Activated CD4-positive, alpha-beta memory T cell treated with anti-CD3 and anti-CD28 coated beads for 36 hours (primary cell): ENCODE measurements around the gene ADAMTS19. TPM values are rescaled to one million over a fixed set of nuclear protein-coding genes. Genes with fewer than 3 reads are reported as not detected.

Source experiments
- CTCF ChIA-PET: fragments of 350-600 bp; sonication (Branson Sonifier 250); formaldehyde crosslinking; loops from one replicate; lab custom pipeline; 2021; ENCODE audit warnings: antibody characterized with exemption, inconsistent platforms; lab: Charles Lee
- POLR2A ChIA-PET: fragments of 350-600 bp; sonication (Branson Sonifier 250); formaldehyde crosslinking; loops from one replicate; lab custom pipeline; 2021; ENCODE audit warnings: antibody characterized with exemption; lab: Charles Lee
- DNase-seq: peaks from one replicate; pipeline ENCODE4 v3.0.0-alpha.2; 2020
- H3K27ac Mint-ChIP-seq: one replicate; pipeline ENCODE4 v1.8.0; 2021; ENCODE audit warnings: mixed read lengths
- H3K27me3 Mint-ChIP-seq: one replicate; pipeline ENCODE4 v1.8.0; 2021; ENCODE audit warnings: mixed read lengths
- H3K36me3 Mint-ChIP-seq: one replicate; pipeline ENCODE4 v1.8.0; 2021; ENCODE audit warnings: mixed read lengths
- H3K4me1 Mint-ChIP-seq: one replicate; pipeline ENCODE4 v1.8.0; 2021; ENCODE audit warnings: low read depth, mixed read lengths
- H3K4me3 Mint-ChIP-seq: one replicate; pipeline ENCODE4 v1.8.0; 2021; ENCODE audit warnings: mild to moderate bottlenecking, mixed read lengths
- H3K9me3 Mint-ChIP-seq: one replicate; pipeline ENCODE4 v1.8.0; 2021; ENCODE audit warnings: mixed read lengths
- intact Hi-C: fragments of 100-400 bp; cut with micrococcal nuclease; formaldehyde crosslinking; loops from one replicate; pipeline ENCODE4 v1.15.1; 2023
- total RNA-seq, 2 experiments: library from RNA; stranded (reverse); gene quantifications; one replicate each; pipeline ENCODE4 v1.2.3, GENCODE V29; 2021

The ADAMTS19 gene
- total RNA-seq, 2 experiments from 2014 or later, result not detected

DNA sequence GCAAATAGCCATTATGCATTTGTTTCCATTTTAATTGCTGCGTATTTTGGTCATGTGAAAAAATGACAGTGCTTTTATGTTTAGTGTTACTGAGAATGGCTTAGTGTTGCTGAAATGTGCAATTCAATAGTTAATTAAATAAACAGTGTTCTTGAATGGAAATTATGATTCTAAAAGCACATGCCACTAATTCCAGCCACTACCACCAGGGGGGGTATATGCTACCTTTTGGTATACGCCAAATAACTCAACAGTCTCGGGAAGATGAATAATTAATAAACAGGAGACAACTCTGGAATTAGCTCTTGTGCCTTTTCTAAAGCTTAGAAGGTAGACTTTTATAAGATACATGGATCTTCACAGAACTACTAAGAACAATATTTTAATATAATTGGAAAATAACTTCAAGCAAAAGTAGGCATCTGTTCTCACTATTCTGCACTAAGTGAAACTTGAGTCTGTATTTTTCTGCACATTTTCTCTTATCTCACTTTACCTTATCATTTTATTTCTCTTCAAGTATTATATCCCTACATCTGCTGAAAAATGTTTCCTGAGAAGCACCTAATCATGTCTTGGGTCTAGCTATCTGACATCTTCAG lies 204.3 kb downstream of the ADAMTS19 start:
- Mint-ChIP-seq H3K9me3 (peaks cover 7% of the 10 kb centered on the region), H3K27ac (no peak overlapping the region), H3K4me3 (no peak overlapping the region), H3K4me1 (no peaks in the 10 kb centered on the region), H3K27me3 (no peaks in the 10 kb centered on the region), H3K36me3 (no peaks in the 10 kb centered on the region)
- intact Hi-C loops, result loop anchor here (1.0 to 5.0 kb wide), 2 partner anchors 104 to 757 kb away; no protein-coding TSS in a partner anchor
- ChIA-PET CTCF (interaction anchor here (0.6 to 2.5 kb wide), 7 partner anchors 9 to 1446 kb away, joined by 3 to 16 read pairs (median 3); no protein-coding TSS in a partner anchor), POLR2A (no interaction called here)
- DNase-seq, result peak; percentile 29

DNA sequence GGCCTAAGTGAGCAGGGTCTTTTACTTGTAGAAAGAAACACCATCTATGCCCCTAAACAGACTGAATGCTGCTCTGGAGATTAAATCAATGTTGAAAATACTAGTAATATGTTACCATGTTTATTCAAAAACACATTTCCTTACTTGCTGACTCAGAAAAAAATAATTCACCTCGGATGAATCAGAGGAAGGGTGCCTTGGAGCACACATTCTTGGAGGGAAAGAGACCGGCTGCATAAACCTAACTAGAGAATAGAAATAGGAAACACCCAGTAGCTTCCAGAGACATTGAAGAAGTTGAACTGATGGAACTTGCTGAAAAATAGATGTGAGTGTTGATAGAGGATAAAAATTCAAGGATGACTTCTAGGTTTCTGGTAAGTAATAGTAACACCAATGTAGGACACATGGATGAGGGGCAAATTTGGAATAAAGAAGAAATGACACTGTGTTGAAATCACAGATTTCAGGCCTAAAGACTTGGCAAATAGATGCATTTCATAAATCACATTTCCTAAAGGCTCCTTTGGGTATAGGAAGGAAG lies 210.9 kb downstream of the ADAMTS19 start:
- peaks cover 7% of the 10 kb centered on the region for H3K9me3 Mint-ChIP-seq
- H3K4me3 Mint-ChIP-seq, result no peak overlapping the region
- H3K27me3 Mint-ChIP-seq, result no peaks in the 10 kb centered on the region
- intact Hi-C loops, result no loop called here
- no peak for DNase-seq
- ChIA-PET POLR2A (no interaction called here), CTCF (no interaction called here)
- H3K27ac Mint-ChIP-seq, result no peak overlapping the region
- H3K4me1 Mint-ChIP-seq, result no peaks in the 10 kb centered on the region
- no peaks in the 10 kb centered on the region for H3K36me3 Mint-ChIP-seq

DNA sequence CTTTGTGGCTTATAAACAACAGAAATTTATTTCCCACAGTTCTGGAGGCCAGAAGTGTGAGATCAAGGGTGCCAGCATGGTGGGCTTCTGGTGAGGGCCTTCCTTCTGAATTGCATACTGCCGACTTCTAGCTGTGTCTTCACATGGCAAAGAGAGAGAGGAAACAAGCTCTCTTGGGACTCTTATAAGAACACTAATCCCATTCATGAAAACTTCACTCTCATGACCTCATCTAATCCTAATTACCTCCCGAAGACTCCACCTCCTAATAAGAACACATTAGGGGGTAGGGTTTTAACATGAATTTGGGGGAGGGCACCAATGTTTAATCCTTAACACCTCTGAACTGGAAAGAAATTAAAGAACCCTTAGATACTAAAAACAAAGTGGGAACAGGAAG lies 211.9 kb downstream of the ADAMTS19 start:
- no peaks in the 10 kb centered on the region for H3K36me3 Mint-ChIP-seq
- peaks cover 7% of the 10 kb centered on the region for H3K9me3 Mint-ChIP-seq
- no peak overlapping the region for H3K4me3 Mint-ChIP-seq
- CTCF ChIA-PET, result no interaction called here
- no peaks in the 10 kb centered on the region for H3K27me3 Mint-ChIP-seq
- no peak overlapping the region for H3K27ac Mint-ChIP-seq
- no peak for DNase-seq
- no peaks in the 10 kb centered on the region for H3K4me1 Mint-ChIP-seq
- intact Hi-C loops, result no loop called here
- POLR2A ChIA-PET, result no interaction called here

DNA sequence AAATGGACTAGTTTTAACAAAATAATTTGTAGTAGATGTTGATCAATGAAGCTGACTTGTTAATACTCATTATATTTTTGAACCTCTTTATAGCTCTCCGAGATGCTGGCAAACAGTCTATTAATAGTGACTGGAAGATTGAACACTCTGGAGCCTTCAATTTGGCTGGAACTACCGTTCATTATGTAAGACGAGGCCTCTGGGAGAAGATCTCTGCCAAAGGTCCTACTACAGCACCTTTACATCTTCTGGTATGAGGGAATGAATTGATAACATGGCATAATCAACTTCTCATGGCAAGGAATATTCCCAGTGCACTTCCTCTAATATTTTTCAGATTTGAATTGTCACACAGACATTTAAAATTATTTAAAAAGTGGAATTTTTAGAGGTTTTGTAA lies 219.6 kb downstream of the ADAMTS19 start:
- no peak overlapping the region for H3K27ac Mint-ChIP-seq
- CTCF ChIA-PET, result no interaction called here
- H3K4me3 Mint-ChIP-seq, result no peak overlapping the region
- no peaks in the 10 kb centered on the region for H3K9me3 Mint-ChIP-seq
- no peaks in the 10 kb centered on the region for H3K36me3 Mint-ChIP-seq
- H3K27me3 Mint-ChIP-seq, result peaks cover 1% of the 10 kb centered on the region
- no peaks in the 10 kb centered on the region for H3K4me1 Mint-ChIP-seq
- POLR2A ChIA-PET, result no interaction called here
- DNase-seq, result no peak
- intact Hi-C loops, result no loop called here

DNA sequence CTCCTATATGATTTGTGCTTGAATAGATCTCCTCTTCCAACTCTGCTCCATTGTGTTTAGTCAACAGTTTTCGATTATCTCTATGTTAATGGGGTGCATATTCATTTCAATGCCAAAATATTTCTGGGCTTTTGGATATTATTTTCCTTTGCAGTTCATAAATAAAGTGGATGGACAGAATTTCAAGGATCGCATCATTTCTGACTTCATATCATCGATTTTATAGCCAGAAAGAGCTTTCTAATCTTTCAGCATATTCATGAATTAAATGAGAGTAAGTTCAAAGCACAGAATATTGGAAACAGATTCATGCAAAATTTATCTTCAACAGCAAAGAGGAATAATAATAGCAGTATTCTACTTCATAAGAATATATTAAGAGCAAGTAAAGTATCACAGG lies 227.8 kb downstream of the ADAMTS19 start:
- no peaks in the 10 kb centered on the region for H3K36me3 Mint-ChIP-seq
- no peaks in the 10 kb centered on the region for H3K4me1 Mint-ChIP-seq
- H3K9me3 Mint-ChIP-seq, result no peaks in the 10 kb centered on the region
- CTCF ChIA-PET, result no interaction called here
- intact Hi-C loops, result no loop called here
- no peak overlapping the region for H3K4me3 Mint-ChIP-seq
- no peak overlapping the region for H3K27ac Mint-ChIP-seq
- POLR2A ChIA-PET, result no interaction called here
- no peaks in the 10 kb centered on the region for H3K27me3 Mint-ChIP-seq
- DNase-seq, result no peak

DNA sequence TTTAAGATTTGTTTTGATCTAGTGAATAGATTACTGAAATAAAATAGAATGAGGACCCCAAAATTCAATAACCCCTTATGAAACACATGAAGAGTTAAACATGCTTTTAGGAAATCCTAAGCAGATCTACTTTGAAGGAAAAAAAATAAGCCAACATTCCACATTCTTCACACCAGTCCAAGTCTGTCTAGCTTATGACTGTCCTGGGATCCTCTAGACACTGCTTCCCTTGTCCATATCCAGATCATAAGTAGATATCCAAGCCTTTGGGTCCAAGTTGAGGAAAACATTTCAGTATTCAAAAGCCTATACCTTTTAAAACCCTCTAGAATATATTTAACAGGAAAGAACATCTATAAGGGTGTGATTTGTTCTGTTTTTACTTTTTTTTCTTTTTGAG lies 228.9 kb downstream of the ADAMTS19 start:
- ChIA-PET CTCF (no interaction called here), POLR2A (no interaction called here)
- H3K4me3 Mint-ChIP-seq, result no peak overlapping the region
- H3K36me3 Mint-ChIP-seq, result no peaks in the 10 kb centered on the region
- no peak for DNase-seq
- no peak overlapping the region for H3K27ac Mint-ChIP-seq
- no peaks in the 10 kb centered on the region for H3K27me3 Mint-ChIP-seq
- H3K9me3 Mint-ChIP-seq, result no peaks in the 10 kb centered on the region
- intact Hi-C loops, result no loop called here
- no peaks in the 10 kb centered on the region for H3K4me1 Mint-ChIP-seq

DNA sequence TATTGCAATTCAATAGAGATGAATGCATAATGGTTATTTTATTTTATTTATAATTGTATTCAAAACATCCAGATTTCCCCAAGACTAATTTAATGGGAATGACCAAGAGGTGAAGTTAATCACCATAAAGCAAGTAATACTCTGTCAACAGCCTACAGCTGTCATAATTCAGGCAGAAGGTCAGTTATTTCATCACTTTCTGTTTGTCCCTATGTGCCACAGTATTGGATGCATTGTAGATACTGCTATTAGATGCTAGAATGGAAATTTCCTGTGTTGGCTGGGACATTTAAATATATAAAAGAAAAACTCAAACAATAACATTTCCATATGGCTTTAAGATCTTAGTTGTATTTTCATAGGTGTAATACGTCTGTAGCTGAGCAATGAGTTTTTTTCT lies 231.1 kb downstream of the ADAMTS19 start:
- H3K4me1 Mint-ChIP-seq, result no peaks in the 10 kb centered on the region
- H3K9me3 Mint-ChIP-seq, result no peaks in the 10 kb centered on the region
- intact Hi-C loops, result no loop called here
- ChIA-PET CTCF (no interaction called here), POLR2A (no interaction called here)
- H3K36me3 Mint-ChIP-seq, result no peaks in the 10 kb centered on the region
- no peaks in the 10 kb centered on the region for H3K27me3 Mint-ChIP-seq
- no peak overlapping the region for H3K4me3 Mint-ChIP-seq
- no peak for DNase-seq
- H3K27ac Mint-ChIP-seq, result no peak overlapping the region

DNA sequence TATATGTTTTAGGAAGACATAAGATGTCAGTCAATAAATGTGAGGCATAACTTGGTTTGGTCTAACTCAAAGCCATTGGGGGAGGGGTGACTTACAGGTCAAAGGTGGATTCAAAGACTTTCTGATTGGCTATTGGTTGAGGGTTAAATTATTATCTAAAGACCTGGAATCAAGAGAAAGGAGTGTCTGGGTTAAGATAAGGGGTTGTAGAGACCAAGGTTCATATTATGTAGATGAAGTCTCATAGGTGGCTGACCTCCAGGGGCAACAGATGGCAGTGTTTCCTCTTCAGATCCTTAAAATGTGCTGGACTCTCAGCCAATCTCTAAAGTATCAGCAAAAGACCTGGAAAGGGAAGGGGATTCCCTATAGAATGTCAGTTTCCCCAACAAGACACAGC lies 236.5 kb downstream of the ADAMTS19 start:
- no peaks in the 10 kb centered on the region for H3K9me3 Mint-ChIP-seq
- no peaks in the 10 kb centered on the region for H3K27me3 Mint-ChIP-seq
- no peaks in the 10 kb centered on the region for H3K4me1 Mint-ChIP-seq
- H3K27ac Mint-ChIP-seq, result no peak overlapping the region
- ChIA-PET POLR2A (no interaction called here), CTCF (no interaction called here)
- H3K4me3 Mint-ChIP-seq, result no peak overlapping the region
- intact Hi-C loops, result no loop called here
- H3K36me3 Mint-ChIP-seq, result no peaks in the 10 kb centered on the region
- DNase-seq, result no peak

DNA sequence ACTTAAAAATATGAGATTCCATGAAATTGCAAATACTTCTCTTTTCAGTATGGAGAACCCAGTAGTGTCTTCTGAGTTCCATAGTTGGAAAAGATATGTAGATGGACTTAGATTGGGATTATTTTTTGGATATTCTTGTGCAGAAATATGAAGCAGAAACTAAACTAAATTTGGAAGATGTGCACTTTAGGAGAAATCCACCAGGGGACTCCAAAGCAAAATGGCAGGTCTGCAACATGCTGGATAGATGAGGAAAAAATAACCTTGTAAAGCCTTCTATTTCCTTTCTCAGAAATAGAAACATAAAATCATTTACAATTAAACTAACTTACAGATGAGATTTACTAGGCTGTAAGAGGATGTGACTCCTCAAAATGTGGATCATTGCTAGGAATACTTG lies 238.6 kb downstream of the ADAMTS19 start:
- intact Hi-C loops, result no loop called here
- ChIA-PET POLR2A (no interaction called here), CTCF (no interaction called here)
- Mint-ChIP-seq H3K27me3 (no peaks in the 10 kb centered on the region), H3K4me3 (no peak overlapping the region), H3K27ac (no peak overlapping the region), H3K9me3 (no peaks in the 10 kb centered on the region), H3K36me3 (no peaks in the 10 kb centered on the region), H3K4me1 (no peaks in the 10 kb centered on the region)
- no peak for DNase-seq

DNA sequence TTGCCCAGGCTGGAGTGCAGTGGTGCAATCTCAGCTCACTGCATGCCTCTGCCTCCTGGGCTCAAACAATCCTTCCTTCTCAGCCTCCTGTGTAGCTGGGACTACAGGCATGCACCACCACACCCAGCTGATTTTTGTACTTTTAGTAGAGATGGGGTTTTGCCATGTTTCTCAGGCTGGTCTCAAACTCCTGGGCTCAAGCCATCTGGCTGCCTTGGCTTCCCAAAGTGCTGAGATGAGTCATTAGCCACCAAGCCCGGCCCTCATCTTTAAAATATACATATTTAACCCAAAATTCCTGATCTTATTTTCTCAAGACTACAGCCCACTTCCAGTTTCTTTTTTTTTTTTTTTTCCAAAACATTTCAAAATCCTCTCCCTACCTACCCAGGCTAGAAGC lies 256.1 kb downstream of the ADAMTS19 start:
- DNase-seq, result no peak
- intact Hi-C loops, result no loop called here
- CTCF ChIA-PET, result no interaction called here
- Mint-ChIP-seq H3K27ac (no peak overlapping the region), H3K4me3 (no peak overlapping the region), H3K27me3 (no peaks in the 10 kb centered on the region), H3K9me3 (no peaks in the 10 kb centered on the region), H3K36me3 (no peaks in the 10 kb centered on the region), H3K4me1 (no peaks in the 10 kb centered on the region)
- POLR2A ChIA-PET, result no interaction called here

DNA sequence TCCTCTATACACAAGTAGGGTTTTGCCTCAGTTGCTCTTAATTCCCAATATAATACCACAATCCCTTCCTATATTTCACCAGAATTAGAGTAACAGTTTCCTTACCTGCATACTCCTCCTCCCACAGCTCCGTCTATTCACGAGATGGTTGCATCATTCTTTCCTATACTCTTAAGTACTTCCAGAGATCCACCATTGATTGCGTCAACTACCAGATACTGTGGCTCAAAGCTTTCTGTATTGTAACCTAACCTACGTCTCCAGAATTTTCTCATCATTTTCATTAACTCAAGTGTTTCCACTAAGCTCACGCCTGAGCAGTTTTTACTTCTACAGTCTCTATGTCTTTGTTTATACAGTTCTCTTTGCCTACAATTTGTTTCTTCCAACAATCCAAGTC lies 256.6 kb downstream of the ADAMTS19 start:
- Mint-ChIP-seq H3K4me3 (no peak overlapping the region), H3K27me3 (no peaks in the 10 kb centered on the region), H3K9me3 (no peaks in the 10 kb centered on the region), H3K4me1 (no peaks in the 10 kb centered on the region), H3K27ac (no peak overlapping the region), H3K36me3 (no peaks in the 10 kb centered on the region)
- no peak for DNase-seq
- intact Hi-C loops, result no loop called here
- ChIA-PET POLR2A (no interaction called here), CTCF (no interaction called here)

DNA sequence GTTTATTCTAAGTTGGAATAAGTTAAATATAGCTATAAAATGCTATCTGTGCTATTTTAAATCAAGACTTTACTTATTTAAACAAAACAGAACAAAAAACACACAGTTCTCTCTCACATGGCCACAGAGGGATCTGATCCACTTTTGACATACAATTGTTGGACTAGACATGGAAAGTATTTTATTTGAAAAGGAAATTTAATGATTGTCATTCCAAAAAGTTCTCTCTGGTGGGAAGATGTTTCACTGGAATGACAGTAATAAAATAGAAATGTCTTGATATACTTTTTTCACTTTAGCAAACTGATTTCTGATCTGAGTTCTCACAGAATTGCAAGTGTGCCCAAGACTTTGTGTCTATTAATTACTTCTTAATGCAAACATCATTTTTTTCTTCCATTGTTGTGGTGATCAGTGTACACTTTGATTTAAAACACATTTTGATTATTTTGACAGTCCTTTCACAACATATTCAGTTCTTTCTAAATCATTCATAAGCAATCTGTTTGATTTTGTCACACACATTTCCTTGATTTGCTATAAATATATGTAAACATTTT lies 257.7 kb downstream of the ADAMTS19 start:
- no peak overlapping the region for H3K27ac Mint-ChIP-seq
- intact Hi-C loops, result no loop called here
- ChIA-PET POLR2A (no interaction called here), CTCF (no interaction called here)
- no peaks in the 10 kb centered on the region for H3K9me3 Mint-ChIP-seq
- H3K4me1 Mint-ChIP-seq, result no peaks in the 10 kb centered on the region
- H3K4me3 Mint-ChIP-seq, result no peak overlapping the region
- H3K36me3 Mint-ChIP-seq, result no peaks in the 10 kb centered on the region
- DNase-seq, result no peak
- no peaks in the 10 kb centered on the region for H3K27me3 Mint-ChIP-seq

DNA sequence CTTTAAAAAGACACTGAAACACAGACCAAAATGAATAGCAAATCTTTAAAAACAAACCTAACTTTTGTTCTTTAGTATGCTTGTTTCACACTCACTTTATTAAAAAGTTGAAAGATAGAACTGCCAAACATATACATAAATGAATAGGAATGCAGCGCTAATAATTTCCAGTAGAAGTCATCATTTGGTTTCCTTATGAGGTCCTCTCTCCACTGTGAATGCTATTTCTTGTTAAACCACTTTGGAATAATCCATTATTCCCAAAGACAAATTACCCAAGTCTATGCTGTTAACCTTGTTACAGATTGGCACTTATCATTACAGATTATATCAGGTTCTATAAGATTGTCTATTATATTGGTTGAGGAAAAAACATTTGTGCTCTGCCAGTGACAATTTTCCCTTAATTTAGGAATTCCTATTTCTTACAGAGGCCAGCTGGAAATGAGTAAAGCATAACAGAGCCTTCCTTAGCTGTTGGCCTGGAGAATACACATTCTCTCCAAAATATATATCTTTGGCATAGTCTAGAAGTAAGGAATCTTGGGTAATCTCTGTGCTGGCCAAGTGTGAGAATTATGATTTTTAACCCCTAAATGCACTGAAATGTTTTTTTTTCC lies 258.5 kb downstream of the ADAMTS19 start:
- Mint-ChIP-seq H3K27me3 (no peaks in the 10 kb centered on the region), H3K4me3 (no peak overlapping the region), H3K36me3 (no peaks in the 10 kb centered on the region), H3K9me3 (no peaks in the 10 kb centered on the region), H3K4me1 (no peaks in the 10 kb centered on the region), H3K27ac (no peak overlapping the region)
- no peak for DNase-seq
- intact Hi-C loops, result no loop called here
- ChIA-PET CTCF (no interaction called here), POLR2A (no interaction called here)
